ENCODE measurements around the gene PRKG2. TPM values are rescaled to one million over a fixed set of nuclear protein-coding genes. Genes with fewer than 3 reads are reported as not detected.
A peak's percentile ranks its signal among the peaks of the same experiment; 100 is the strongest.

The PRKG2 gene
- total RNA-seq (2014; rRNA removed; shearing (Covaris generic)), result 2.2 and 3.1 TPM in 2 replicates

- Histone ChIP-seq H3K36me3 (replicated peaks; ENCODE audit: control insufficient read depth, insufficient read depth, low read length) (no peaks in the 10 kb centered on the region), H3K4me3 (ENCODE audit: insufficient read depth, low read depth, low read length) (peak within 1 kb of the TSS; percentile 47), H3K27me3 (ENCODE audit: control insufficient read depth, insufficient read depth, low read length) (peaks cover 45% of the 10 kb centered on the region)
- peak; percentile 74 for DNase-seq
Measured at GRCh38 chr4:81214881-81215868, at the start of gene PRKG2. Gene PRKG2, minus strand, starts transcription at chr4:81215222. Its CDS starts 10,175 bp downstream, at chr4:81205047.

DNA sequence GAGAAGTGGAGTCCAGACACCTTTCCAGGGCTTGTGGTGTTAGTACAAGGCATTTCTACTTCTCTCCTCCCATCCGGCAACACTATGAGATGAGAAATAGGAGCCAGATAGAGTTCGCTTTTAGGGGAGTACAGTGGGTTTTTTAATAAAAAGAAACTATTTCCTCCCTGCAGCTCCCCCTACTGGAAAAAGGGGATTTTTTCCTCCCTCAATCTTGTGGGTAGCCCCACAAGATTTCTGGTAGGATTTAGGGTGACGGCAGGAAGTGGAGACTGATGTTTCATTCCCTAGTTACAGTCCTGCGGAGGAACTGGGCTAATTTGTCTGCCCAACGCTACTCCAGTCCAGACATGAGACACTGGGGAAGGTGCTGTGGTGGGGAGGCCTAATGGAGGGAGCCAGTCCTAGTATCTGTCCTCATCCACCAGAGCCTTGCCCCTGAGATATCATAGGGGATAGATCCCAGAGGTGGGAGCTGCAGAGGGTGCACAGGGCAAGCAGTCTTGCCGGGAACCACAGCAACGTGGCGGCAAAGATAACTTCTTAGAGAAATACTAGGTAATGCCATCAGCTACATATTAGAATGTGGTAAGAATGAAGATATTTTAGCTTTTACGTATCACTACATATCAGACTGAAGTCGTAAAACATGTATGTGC, 45.5 kb upstream of the PRKG2 start:
- H3K4me3 ChIP-seq (ENCODE audit: insufficient read depth, low read depth, low read length), result no peak overlapping the region
- H3K27me3 ChIP-seq (ENCODE audit: control insufficient read depth, insufficient read depth, low read length), result no peaks in the 10 kb centered on the region
- no peaks in the 10 kb centered on the region for H3K36me3 ChIP-seq (replicated peaks; ENCODE audit: control insufficient read depth, insufficient read depth, low read length)
- peak; percentile 48 for DNase-seq

- no peak overlapping the region for H3K4me3 ChIP-seq (ENCODE audit: insufficient read depth, low read depth, low read length)
- H3K36me3 ChIP-seq (replicated peaks; ENCODE audit: control insufficient read depth, insufficient read depth, low read length), result no peaks in the 10 kb centered on the region
- DNase-seq, result no peak
- no peaks in the 10 kb centered on the region for H3K27me3 ChIP-seq (ENCODE audit: control insufficient read depth, insufficient read depth, low read length)
Measured at GRCh38 chr4:81258841-81259550, 44.0 kb upstream of the PRKG2 start.

DNA sequence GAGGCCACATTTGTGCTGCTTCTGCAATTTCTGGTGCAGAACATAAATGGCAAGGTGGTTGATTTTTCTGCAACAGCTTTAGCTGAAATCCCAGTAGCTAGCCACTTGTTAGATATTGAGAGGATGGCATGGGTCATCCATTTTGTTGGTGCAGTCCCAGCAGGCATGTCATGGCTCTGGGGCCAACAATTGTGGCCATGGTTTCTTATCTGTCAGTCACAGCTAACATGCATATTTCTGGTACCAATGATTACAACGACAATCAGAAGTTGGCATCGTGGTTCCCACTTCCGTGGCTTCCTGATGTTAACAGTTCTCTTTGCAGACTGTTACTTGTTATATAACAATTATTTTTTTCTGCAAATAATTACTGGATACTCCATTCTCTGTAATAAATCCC, 42.8 kb upstream of the PRKG2 start:
- Histone ChIP-seq H3K4me3 (ENCODE audit: insufficient read depth, low read depth, low read length) (no peak overlapping the region), H3K36me3 (replicated peaks; ENCODE audit: control insufficient read depth, insufficient read depth, low read length) (no peaks in the 10 kb centered on the region), H3K27me3 (ENCODE audit: control insufficient read depth, insufficient read depth, low read length) (no peaks in the 10 kb centered on the region)
- no peak for DNase-seq

GRCh38 chr4:81257021-81257420, 42.0 kb upstream of the PRKG2 start:
- Histone ChIP-seq H3K4me3 (ENCODE audit: insufficient read depth, low read depth, low read length) (no peak overlapping the region), H3K36me3 (replicated peaks; ENCODE audit: control insufficient read depth, insufficient read depth, low read length) (no peaks in the 10 kb centered on the region), H3K27me3 (ENCODE audit: control insufficient read depth, insufficient read depth, low read length) (no peaks in the 10 kb centered on the region)
- no peak for DNase-seq

- no peak for DNase-seq
- no peaks in the 10 kb centered on the region for H3K27me3 ChIP-seq (ENCODE audit: control insufficient read depth, insufficient read depth, low read length)
- H3K36me3 ChIP-seq (replicated peaks; ENCODE audit: control insufficient read depth, insufficient read depth, low read length), result no peaks in the 10 kb centered on the region
- no peak overlapping the region for H3K4me3 ChIP-seq (ENCODE audit: insufficient read depth, low read depth, low read length)
Measured at GRCh38 chr4:81256059-81256970, 41.3 kb upstream of the PRKG2 start.

DNA sequence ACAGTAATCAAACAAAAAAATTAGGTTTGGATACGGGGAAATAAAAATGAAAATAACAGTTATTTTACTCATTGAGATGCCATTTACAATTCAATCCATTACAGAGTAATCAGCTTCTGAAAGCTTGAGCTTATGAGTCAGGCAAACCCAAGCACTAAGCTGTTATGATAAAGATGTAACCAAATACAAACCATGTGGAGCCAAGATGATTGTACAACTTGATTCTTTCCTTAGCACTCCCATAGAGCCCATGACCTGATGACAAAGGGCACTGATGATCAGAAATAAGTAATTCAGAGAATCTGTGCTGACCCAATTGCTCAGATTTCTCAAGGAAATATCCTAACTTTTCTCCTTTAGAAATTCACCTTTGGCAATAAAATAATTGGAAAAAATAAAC, 40.5 kb upstream of the PRKG2 start:
- Histone ChIP-seq H3K4me3 (ENCODE audit: insufficient read depth, low read depth, low read length) (no peak overlapping the region), H3K27me3 (ENCODE audit: control insufficient read depth, insufficient read depth, low read length) (no peaks in the 10 kb centered on the region), H3K36me3 (replicated peaks; ENCODE audit: control insufficient read depth, insufficient read depth, low read length) (no peaks in the 10 kb centered on the region)
- DNase-seq, result no peak

DNA sequence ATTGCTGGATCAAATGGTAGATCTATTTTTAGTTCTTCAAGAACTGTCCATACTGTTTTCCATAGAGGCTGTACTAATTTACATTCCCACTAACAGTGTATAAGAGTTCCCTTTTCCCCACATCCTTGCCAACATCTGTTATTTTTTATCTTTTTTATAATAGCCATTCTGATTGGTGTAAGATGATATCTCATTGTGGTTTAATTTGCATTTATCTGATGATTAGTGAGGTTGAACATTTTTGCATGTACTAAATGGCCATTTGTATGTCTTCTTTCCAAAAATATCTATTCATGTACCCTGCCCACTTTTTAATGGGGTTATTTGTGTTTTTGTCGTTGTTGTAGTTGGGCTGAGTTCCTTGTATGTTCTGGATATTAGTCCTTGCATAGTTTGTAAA, 35.4 kb upstream of the PRKG2 start:
- Histone ChIP-seq H3K27me3 (ENCODE audit: control insufficient read depth, insufficient read depth, low read length) (no peaks in the 10 kb centered on the region), H3K4me3 (ENCODE audit: insufficient read depth, low read depth, low read length) (no peak overlapping the region), H3K36me3 (replicated peaks; ENCODE audit: control insufficient read depth, insufficient read depth, low read length) (no peaks in the 10 kb centered on the region)
- no peak for DNase-seq

DNA sequence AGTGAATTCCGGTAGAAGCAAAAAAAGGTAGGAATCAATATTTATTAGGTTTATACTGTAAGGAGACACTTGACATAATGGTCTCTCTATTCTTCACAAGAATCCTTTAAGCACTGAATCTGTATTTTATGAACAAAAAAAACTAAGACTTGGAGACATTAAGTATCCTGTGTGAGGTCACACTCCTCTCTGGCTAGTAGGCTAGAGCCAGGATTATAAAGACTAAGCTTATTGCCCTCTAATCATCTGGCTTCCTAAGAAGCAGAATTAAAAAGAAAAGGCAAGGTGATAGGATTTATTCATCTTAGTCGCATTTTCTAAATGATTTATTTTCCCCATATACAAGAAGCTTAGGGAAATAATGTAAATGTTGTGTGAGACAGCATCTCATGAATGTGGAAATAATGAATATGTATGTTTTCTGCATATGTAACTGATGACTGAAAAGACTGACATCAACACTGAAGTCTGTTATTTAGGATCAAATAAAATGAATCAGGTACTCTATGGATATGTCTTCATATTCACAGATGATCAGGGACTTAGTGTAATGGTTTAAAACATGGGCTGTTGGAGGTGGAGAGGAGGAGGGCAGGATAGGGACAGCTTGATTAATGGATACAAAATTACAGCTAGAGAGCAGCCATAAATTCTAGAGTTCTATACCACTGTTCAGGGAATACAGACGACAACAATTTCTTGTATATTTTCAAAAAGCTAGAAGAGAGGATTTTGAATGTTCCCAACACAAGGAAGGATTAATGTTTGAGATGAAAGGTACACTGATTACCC, 30.4 kb upstream of the PRKG2 start:
- Histone ChIP-seq H3K4me3 (ENCODE audit: insufficient read depth, low read depth, low read length) (no peak overlapping the region), H3K36me3 (replicated peaks; ENCODE audit: control insufficient read depth, insufficient read depth, low read length) (no peaks in the 10 kb centered on the region), H3K27me3 (ENCODE audit: control insufficient read depth, insufficient read depth, low read length) (no peaks in the 10 kb centered on the region)
- DNase-seq, result no peak

DNA sequence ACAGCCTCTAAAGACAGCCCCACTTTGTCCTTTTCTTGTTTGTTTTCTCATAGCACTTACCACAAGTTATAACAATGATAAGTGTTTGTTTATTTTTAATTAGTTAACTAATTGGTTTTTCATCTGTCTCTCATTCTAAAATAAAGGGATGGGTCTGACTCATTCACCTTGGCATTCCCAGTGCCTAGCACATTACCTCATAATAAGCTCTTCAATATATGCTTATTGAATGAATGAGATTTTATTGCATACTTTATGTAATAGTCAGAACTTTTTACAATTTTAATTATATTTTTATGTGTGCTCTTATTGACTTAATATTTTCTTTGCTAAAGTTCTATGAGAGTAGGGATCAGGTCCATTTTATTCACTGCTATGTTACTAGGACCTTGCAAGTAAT, 22.8 kb upstream of the PRKG2 start:
- Histone ChIP-seq H3K4me3 (ENCODE audit: insufficient read depth, low read depth, low read length) (no peak overlapping the region), H3K27me3 (ENCODE audit: control insufficient read depth, insufficient read depth, low read length) (no peaks in the 10 kb centered on the region), H3K36me3 (replicated peaks; ENCODE audit: control insufficient read depth, insufficient read depth, low read length) (no peaks in the 10 kb centered on the region)
- DNase-seq, result no peak

DNA sequence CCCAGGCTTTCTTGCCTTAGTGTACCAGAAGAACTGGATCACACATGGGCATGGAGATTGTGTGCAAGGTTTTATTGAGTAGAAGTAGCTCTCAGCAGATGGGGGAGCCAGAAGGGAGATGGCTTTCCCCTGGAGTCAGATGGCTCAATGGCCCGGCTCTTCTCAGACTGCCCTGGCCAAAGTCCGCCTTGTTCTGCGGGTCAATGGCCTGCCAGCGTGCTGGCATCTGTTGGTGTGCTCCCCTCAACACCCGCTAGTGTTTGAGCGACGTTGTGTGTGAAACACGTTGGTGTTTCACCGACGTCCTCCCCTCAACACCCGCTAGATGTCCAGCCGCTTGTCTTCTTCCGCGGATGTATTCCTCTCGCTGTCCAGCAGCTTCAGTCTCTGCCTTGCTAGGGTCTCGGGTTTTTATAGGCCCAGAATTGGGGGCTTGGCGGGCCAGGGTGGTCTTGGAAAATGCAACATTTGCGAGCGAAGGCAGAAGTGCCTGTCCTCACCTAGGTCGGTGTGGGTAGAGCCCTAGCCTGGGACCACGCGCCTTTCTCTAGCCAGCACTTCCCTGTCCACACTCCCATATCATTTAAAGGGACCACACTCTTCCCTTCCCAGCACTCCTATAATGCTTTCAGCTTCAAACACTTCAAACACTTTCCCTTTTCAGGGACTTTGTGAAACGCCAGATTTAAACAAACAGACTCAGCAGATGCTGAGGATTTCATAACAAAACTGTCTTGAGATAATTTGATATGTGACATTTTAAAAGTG, 21.1 kb upstream of the PRKG2 start:
- Histone ChIP-seq H3K27me3 (ENCODE audit: control insufficient read depth, insufficient read depth, low read length) (no peaks in the 10 kb centered on the region), H3K4me3 (ENCODE audit: insufficient read depth, low read depth, low read length) (no peak overlapping the region), H3K36me3 (replicated peaks; ENCODE audit: control insufficient read depth, insufficient read depth, low read length) (no peaks in the 10 kb centered on the region)
- DNase-seq, result no peak

DNA sequence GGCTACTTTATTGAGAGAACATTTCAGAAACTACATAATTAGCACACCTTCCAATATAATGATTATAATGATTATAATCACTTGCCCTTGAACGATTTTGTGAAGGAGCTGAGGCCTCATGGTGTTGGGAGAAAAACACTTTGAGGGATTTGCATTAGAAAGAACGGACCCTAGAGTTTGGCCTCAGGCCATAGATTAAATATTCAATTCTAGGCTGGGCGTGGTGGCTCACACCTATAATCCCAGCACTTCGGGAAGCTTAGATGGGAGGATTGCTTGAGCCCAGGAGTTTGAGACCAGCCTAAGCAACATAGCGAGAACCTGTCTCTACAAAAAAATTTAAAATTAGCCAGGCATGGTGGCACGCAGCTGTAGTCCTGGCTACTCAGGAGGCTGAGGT, 12.9 kb upstream of the PRKG2 start:
- no peak for DNase-seq
- Histone ChIP-seq H3K36me3 (replicated peaks; ENCODE audit: control insufficient read depth, insufficient read depth, low read length) (no peaks in the 10 kb centered on the region), H3K4me3 (ENCODE audit: insufficient read depth, low read depth, low read length) (no peak overlapping the region), H3K27me3 (ENCODE audit: control insufficient read depth, insufficient read depth, low read length) (no peaks in the 10 kb centered on the region)

GRCh38 chr4:81227138-81227537, 12.1 kb upstream of the PRKG2 start:
- no peak for DNase-seq

More at GRCh38 chr4:81227138-81227537, 12.1 kb upstream of the PRKG2 start:
- no peaks in the 10 kb centered on the region for H3K27me3 ChIP-seq (ENCODE audit: control insufficient read depth, insufficient read depth, low read length)
- no peaks in the 10 kb centered on the region for H3K36me3 ChIP-seq (replicated peaks; ENCODE audit: control insufficient read depth, insufficient read depth, low read length)
- H3K4me3 ChIP-seq (ENCODE audit: insufficient read depth, low read depth, low read length), result no peak overlapping the region

Measured in H7 (cell line).